NB4 (cell line): ENCODE data around the gene SMTN.
"Not testable (repeated sequence)": the region's sequence is repeated elsewhere in the genome, so short reads cannot be mapped to it uniquely, and the experiment has no call there.

Source experiments
- DNase-seq: peaks from one replicate; pipeline ENCODE4 v3.0.0; 2010; ENCODE audit warnings: low read depth
- H3K4me3 ChIP-seq: one replicate; pipeline ENCODE4 v1.5.1; 2011; ENCODE audit warnings: mild to moderate bottlenecking, low read depth, low read length, moderate library complexity
- MYC ChIP-seq: IDR thresholded peaks from 2 replicates; pipeline ENCODE4 v1.6.1; 2011; ENCODE audit warnings: low read depth, low read length
- POLR2A ChIP-seq: IDR thresholded peaks from 2 replicates; pipeline ENCODE4 v1.6.1; 2011; ENCODE audit warnings: mild to moderate bottlenecking; ENCODE audit not compliant: insufficient read length; ENCODE audit errors: extremely low read depth
- TF ChIP-seq, protein P1 (sequence below): IDR thresholded peaks from one replicate; pipeline ENCODE4 v1.5.1; 2012; ENCODE audit warnings: low read depth, low read length
- TF ChIP-seq, protein P2 (sequence below): IDR thresholded peaks from 2 replicates; pipeline ENCODE4 v1.6.1; 2011; ENCODE audit warnings: low read depth, low read length

SMTN gene

DNA sequence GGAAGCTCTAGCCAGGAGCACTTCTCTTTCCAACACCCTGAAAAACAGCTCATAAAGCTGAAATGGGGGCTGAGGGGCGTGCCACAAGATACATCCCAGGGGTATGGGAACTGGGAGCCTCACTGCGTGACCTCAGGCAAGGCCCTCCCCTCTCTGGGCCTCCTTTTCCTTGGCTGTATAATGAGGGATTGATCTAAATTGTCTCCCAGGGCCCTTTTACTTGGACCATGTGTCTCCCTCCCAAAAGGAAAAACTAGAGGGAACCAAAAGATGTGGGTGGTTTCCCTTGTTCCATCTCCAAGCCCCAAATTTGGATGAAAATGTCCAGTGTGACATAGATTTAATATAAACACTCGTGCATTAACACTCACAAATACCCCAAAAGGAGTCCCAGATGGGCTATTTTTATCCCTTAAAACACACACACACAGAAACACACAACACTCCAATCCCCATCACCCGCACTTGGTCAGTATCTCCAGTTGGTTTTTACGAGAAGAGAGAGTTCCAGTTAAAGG, 25.9 kb upstream of the SMTN start:
- no peak for DNase-seq
- TF ChIP-seq, protein P1, sequence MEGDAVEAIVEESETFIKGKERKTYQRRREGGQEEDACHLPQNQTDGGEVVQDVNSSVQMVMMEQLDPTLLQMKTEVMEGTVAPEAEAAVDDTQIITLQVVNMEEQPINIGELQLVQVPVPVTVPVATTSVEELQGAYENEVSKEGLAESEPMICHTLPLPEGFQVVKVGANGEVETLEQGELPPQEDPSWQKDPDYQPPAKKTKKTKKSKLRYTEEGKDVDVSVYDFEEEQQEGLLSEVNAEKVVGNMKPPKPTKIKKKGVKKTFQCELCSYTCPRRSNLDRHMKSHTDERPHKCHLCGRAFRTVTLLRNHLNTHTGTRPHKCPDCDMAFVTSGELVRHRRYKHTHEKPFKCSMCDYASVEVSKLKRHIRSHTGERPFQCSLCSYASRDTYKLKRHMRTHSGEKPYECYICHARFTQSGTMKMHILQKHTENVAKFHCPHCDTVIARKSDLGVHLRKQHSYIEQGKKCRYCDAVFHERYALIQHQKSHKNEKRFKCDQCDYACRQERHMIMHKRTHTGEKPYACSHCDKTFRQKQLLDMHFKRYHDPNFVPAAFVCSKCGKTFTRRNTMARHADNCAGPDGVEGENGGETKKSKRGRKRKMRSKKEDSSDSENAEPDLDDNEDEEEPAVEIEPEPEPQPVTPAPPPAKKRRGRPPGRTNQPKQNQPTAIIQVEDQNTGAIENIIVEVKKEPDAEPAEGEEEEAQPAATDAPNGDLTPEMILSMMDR, result no peak
- TF ChIP-seq, protein P2, sequence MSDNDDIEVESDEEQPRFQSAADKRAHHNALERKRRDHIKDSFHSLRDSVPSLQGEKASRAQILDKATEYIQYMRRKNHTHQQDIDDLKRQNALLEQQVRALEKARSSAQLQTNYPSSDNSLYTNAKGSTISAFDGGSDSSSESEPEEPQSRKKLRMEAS, result no peak
- no peak for TF ChIP-seq POLR2A
- no peak overlapping the region for H3K4me3 ChIP-seq

GRCh38 chr22:31055635-31056159, 25.4 kb upstream of the SMTN start:
- H3K4me3 ChIP-seq, result no peak overlapping the region
- TF ChIP-seq, protein P1, result no peak
- TF ChIP-seq, protein P2, result no peak
- TF ChIP-seq POLR2A, result no peak
- peak; percentile 51 for DNase-seq

GRCh38 chr22:31056986-31057599, 24.0 kb upstream of the SMTN start:
- DNase-seq, result no peak
- TF ChIP-seq, protein P2, result no peak
- TF ChIP-seq MYC (no peak), POLR2A (no peak)
- TF ChIP-seq, protein P1, result no peak
- H3K4me3 ChIP-seq, result no peak overlapping the region

DNA sequence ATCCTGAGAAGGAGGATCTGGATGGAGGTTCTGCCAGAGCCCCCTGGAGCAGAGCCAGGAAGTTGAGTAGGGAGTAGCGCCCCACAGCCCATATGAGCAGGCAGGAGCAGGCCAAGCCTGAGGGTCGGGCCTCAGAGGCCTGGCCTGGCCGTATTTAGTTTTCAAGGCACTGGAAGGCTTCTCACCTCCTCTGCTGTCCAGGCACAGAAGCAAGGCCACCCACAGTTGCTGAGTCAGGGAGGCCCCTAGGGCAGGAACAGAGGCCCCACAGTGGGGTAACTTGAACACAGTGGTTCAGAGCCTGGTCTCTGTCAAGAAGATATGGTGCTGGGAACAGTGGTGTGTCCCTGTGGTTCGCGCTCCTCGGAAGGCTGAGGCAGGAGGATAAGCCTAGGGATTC, 21.5 kb upstream of the SMTN start:
- peak; percentile 13 for DNase-seq
- H3K4me3 ChIP-seq, result not testable (repeated sequence)

- TF ChIP-seq, protein P2, result no peak
- TF ChIP-seq, protein P1, result no peak
- TF ChIP-seq MYC (no peak), POLR2A (no peak)
- no peak overlapping the region for H3K4me3 ChIP-seq
- no peak for DNase-seq
Measured at GRCh38 chr22:31062566-31063230, 18.4 kb upstream of the SMTN start.

- TF ChIP-seq, protein P1, result no peak
- TF ChIP-seq, protein P2, result no peak
- no peak for TF ChIP-seq MYC
- no peak for DNase-seq
- peak overlapping the region; percentile 45 for H3K4me3 ChIP-seq
Measured at GRCh38 chr22:31064369-31064768, 16.7 kb upstream of the SMTN start.
